A673 (cell line): ENCODE measurements around the gene ERC1. TPM values are rescaled to one million over a fixed set of nuclear protein-coding genes. Genes with fewer than 3 reads are reported as not detected.
A peak's percentile ranks its signal among the peaks of the same experiment; 100 is the strongest.

Source experiments
- BruUV-seq: library from RNA; stranded (reverse); fragments of 400-500 nt; replicated peaks from 2 replicates; lab custom pipeline; 2021; lab: Mats Ljungman, UMichigan
- CTCF ChIA-PET: fragments of 300-600 bp; sonication (Branson Sonifier 250); formaldehyde crosslinking; loops from one replicate; lab custom pipeline; 2022; ENCODE audit warnings: antibody characterized with exemption; lab: Charles Lee
- POLR2A ChIA-PET: fragments of 300-600 bp; sonication (Branson Sonifier 250); formaldehyde crosslinking; loops from one replicate; lab custom pipeline; 2022; ENCODE audit warnings: antibody characterized with exemption; ENCODE audit not compliant: low non-redundant PET; lab: Charles Lee
- DNase-seq: peaks from one replicate; pipeline ENCODE4 v3.0.0-alpha.2; 2015; ENCODE audit warnings: low spot score
- H3K27ac ChIP-seq: fragments of 200-600 bp; sonication (generic); 2 replicates; pipeline ENCODE4 v1.5.1; 2016; ENCODE audit warnings: mixed run types, low read depth, mild to moderate bottlenecking, mixed read lengths, antibody characterized with exemption, low read length; ENCODE audit not compliant: poor library complexity, severe bottlenecking
- H3K27me3 ChIP-seq: fragments of 200-600 bp; sonication (generic); replicated peaks from 2 replicates; pipeline ENCODE4 v1.6.1; 2017; ENCODE audit warnings: mixed run types, low read depth, mild to moderate bottlenecking, mixed read lengths, antibody characterized with exemption, low read length; ENCODE audit not compliant: insufficient read depth, poor library complexity
- H3K36me3 ChIP-seq: fragments of 200-600 bp; sonication (generic); 2 replicates; pipeline ENCODE4 v1.6.1; 2016; ENCODE audit warnings: mixed run types, mild to moderate bottlenecking, mixed read lengths, antibody characterized with exemption, low read length; ENCODE audit not compliant: insufficient read depth, poor library complexity, severe bottlenecking
- H3K4me1 ChIP-seq: fragments of 200-600 bp; sonication (generic); 2 replicates; pipeline ENCODE4 v1.6.1; 2017; ENCODE audit warnings: mixed run types, mild to moderate bottlenecking, mixed read lengths, antibody characterized with exemption, low read length; ENCODE audit not compliant: insufficient read depth, poor library complexity, severe bottlenecking
- H3K4me3 ChIP-seq: fragments of 200-600 bp; sonication (generic); 2 replicates; pipeline ENCODE4 v1.5.1; 2016; ENCODE audit warnings: low read depth, mixed run types, mild to moderate bottlenecking, mixed read lengths, low read length; ENCODE audit not compliant: poor library complexity, severe bottlenecking
- H3K9me3 ChIP-seq: fragments of 200-600 bp; sonication (generic); 2 replicates; pipeline ENCODE4 v1.6.1; 2016; ENCODE audit warnings: mixed run types, low read depth, mild to moderate bottlenecking, mixed read lengths, antibody characterized with exemption, low read length; ENCODE audit not compliant: poor library complexity, severe bottlenecking
- CTCF ChIP-seq: fragments of 300-800, 200-600 bp; sonication (generic); conservative IDR thresholded peaks from 2 replicates; pipeline ENCODE4 v1.5.1; 2017; ENCODE audit warnings: low read depth, mild to moderate bottlenecking, antibody characterized with exemption, low read length, moderate library complexity, mixed read lengths
- EZH2 ChIP-seq: fragments of 200-600 bp; sonication (generic); IDR thresholded peaks from 2 replicates; pipeline ENCODE4 v1.6.1; 2017; ENCODE audit warnings: borderline replicate concordance, low read depth, mild to moderate bottlenecking, mixed read lengths, antibody characterized with exemption, low read length; ENCODE audit not compliant: poor library complexity, severe bottlenecking
- intact Hi-C: fragments of 100-400 bp; cut with micrococcal nuclease; formaldehyde crosslinking; loops from one replicate; pipeline ENCODE4 v1.10.0; 2022; ENCODE audit not compliant: unreplicated experiment
- total RNA-seq: library from RNA; stranded (reverse); gene quantifications from 2 replicates; pipeline ENCODE4 v1.2.3, GENCODE V29; 2021

Gene ERC1
- total RNA-seq, 1 experiment from 2014 or later = 60.7 TPM

GRCh38 chr12:946212-946611 lies 44.8 kb upstream of the ERC1 start:
- BruUV-seq = no TSS peak
- Histone ChIP-seq H3K4me1 (no peaks in the 10 kb centered on the region), H3K36me3 (peaks cover 9% of the 10 kb centered on the region), H3K9me3 (no peaks in the 10 kb centered on the region), H3K27me3 (no peaks in the 10 kb centered on the region), H3K27ac (peak overlapping the region; percentile 4), H3K4me3 (no peak overlapping the region)
- DNase-seq = no peak
- TF ChIP-seq CTCF (no peak), EZH2 (no peak)
- intact Hi-C loops = loop anchor here (5.0 kb wide), 3 partner anchors 129 to 636 kb away; no protein-coding TSS in a partner anchor
- POLR2A ChIA-PET = no interaction called here
- CTCF ChIA-PET = no interaction called here

DNA sequence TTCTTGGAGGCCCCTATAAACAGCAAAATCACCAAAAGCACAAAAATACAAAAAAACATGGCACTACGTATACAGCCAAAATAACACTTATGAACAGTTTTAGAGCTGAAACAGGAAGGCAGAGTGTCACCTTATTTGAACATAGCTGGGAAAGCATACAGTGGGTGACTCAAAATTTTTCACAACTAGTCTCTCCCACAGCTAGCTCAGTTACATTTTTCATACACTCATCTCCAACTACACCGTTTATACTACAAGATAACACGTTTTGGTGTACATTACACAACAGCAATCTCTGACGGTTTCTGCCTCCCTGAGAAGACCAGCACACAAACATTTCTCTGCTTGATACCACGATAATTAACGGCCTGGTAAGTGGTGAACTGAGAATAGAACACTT lies 44.4 kb upstream of the ERC1 start:
- DNase-seq = no peak
- no peaks in the 10 kb centered on the region for H3K4me1 ChIP-seq
- intact Hi-C loops = loop anchor here (5.0 kb wide), 3 partner anchors 129 to 636 kb away; no protein-coding TSS in a partner anchor
- BruUV-seq = no TSS peak
- ChIA-PET POLR2A (no interaction called here), CTCF (no interaction called here)
- peak overlapping the region; percentile 4 for H3K27ac ChIP-seq
- TF ChIP-seq CTCF (no peak), EZH2 (no peak)
- no peaks in the 10 kb centered on the region for H3K9me3 ChIP-seq
- no peak overlapping the region for H3K4me3 ChIP-seq
- H3K27me3 ChIP-seq = no peaks in the 10 kb centered on the region
- H3K36me3 ChIP-seq = peaks cover 9% of the 10 kb centered on the region

GRCh38 chr12:948238-948637 lies 42.8 kb upstream of the ERC1 start:
- H3K4me1 ChIP-seq = peaks cover 8% of the 10 kb centered on the region
- DNase-seq = no peak
- peak overlapping the region; percentile 84 for H3K27ac ChIP-seq
- TF ChIP-seq CTCF (no peak), EZH2 (no peak)
- intact Hi-C loops = loop anchor here (5.0 kb wide), 3 partner anchors 131 to 634 kb away; no protein-coding TSS in a partner anchor
- no peaks in the 10 kb centered on the region for H3K27me3 ChIP-seq
- BruUV-seq = no TSS peak
- POLR2A ChIA-PET = no interaction called here
- CTCF ChIA-PET = no interaction called here
- H3K36me3 ChIP-seq = peaks cover 5% of the 10 kb centered on the region
- H3K9me3 ChIP-seq = no peaks in the 10 kb centered on the region
- H3K4me3 ChIP-seq = peak overlapping the region; percentile 72
